HepG2 (cell line): ENCODE data around the gene LRATD1. TPM values are rescaled to one million over a fixed set of nuclear protein-coding genes. Genes with fewer than 3 reads are reported as not detected.
A peak's percentile ranks its signal among the peaks of the same experiment; 100 is the strongest.

Experiments
- ATAC-seq: fragments of 200-7000 bp; cut with Tn5 transposase; 3 replicates; pipeline ENCODE4 v1.9.1; 2020; ENCODE audit warnings: mild to moderate bottlenecking, moderate library complexity
- BruUV-seq: library from RNA; stranded (reverse); fragments of 400-500 nt; replicated peaks from 2 replicates; lab custom pipeline; 2021; lab: Mats Ljungman, UMichigan
- CTCF ChIA-PET: fragments of 300-600 bp; formaldehyde crosslinking; extraction: SDS; loops from one replicate; lab custom pipeline; 2021; ENCODE audit warnings: low total read pairs, inconsistent platforms, low intra/inter-chr PET ratio; lab: Yijun Ruan, JAX
- POLR2A ChIA-PET: fragments of 350-600 bp; sonication (Branson Sonifier 250); formaldehyde crosslinking; loops from one replicate; lab custom pipeline; 2020; ENCODE audit warnings: antibody characterized with exemption, inconsistent platforms; lab: Yijun Ruan, JAX
- DNase-seq: peaks from one replicate; pipeline ENCODE4 v3.0.0-alpha.2; 2015; ENCODE audit warnings: low spot score
- FAIRE-seq: peaks from 3 replicates; lab custom pipeline; 2011; peaks lifted over from hg19 to GRCh38; lab: Jason Lieb, UNC
- H2AFZ ChIP-seq: one replicate; pipeline ENCODE4 v1.6.1; 2011; ENCODE audit warnings: low read length, inconsistent platforms
- H3K27ac ChIP-seq: fragments of 300-600 bp; 3 replicates; pipeline ENCODE4 v1.8.0; 2011; ENCODE audit warnings: mixed run types, mild to moderate bottlenecking, mixed read lengths, low read length, inconsistent platforms; ENCODE audit not compliant: insufficient read depth; ENCODE audit errors: extremely low read length
- H3K27me3 ChIP-seq, 2 experiments: fragments of 200-600 bp in 1 of 2; 2 replicates in 1 of 2; 3 replicates in 1 of 2; pipeline versions ENCODE4 v1.6.0 to v1.8.0; 2011; ENCODE audit warnings: low read length in 2 of 2, mild to moderate bottlenecking in 2 of 2, moderate library complexity in 2 of 2, inconsistent platforms in 1 of 2; ENCODE audit not compliant: insufficient read depth in 2 of 2, control insufficient read depth in 1 of 2
- H3K36me3 ChIP-seq, 2 experiments: fragments of 200-600 bp in 1 of 2; replicated peaks in 1 of 2; 2 replicates in 1 of 2; 3 replicates in 1 of 2; pipeline versions ENCODE4 v1.5.1 to v1.8.0; 2011; ENCODE audit warnings: low read length in 2 of 2, inconsistent platforms in 1 of 2; ENCODE audit not compliant: insufficient read depth in 2 of 2, control insufficient read depth in 1 of 2
- H3K4me1 ChIP-seq: 2 replicates; pipeline ENCODE4 v1.5.1; 2012; ENCODE audit warnings: low read length, inconsistent platforms; ENCODE audit not compliant: insufficient read depth
- H3K4me2 ChIP-seq: 2 replicates; pipeline ENCODE4 v1.6.0; 2011; ENCODE audit warnings: low read depth, low read length, inconsistent platforms
- H3K4me3 ChIP-seq, 3 experiments: fragments of 200-600 bp in 1 of 3; sonication (generic), shearing (Covaris generic) in 1 of 3; replicated peaks in 1 of 3; 2 replicates each; pipeline ENCODE4 v1.5.1; 2011 to 2016; ENCODE audit warnings: low read length in 3 of 3, inconsistent platforms in 2 of 3, low read depth in 2 of 3, mild to moderate bottlenecking in 2 of 3, control low read depth in 1 of 3, mixed read lengths in 1 of 3; ENCODE audit not compliant: insufficient read depth in 1 of 3
- H3K79me2 ChIP-seq: one replicate; pipeline ENCODE4 v1.6.1; 2011; ENCODE audit warnings: low read length, inconsistent platforms; ENCODE audit not compliant: insufficient read depth
- H3K9ac ChIP-seq: 2 replicates; pipeline ENCODE4 v1.6.0; 2011; ENCODE audit warnings: mild to moderate bottlenecking, low read depth, low read length, inconsistent platforms; ENCODE audit not compliant: insufficient read depth
- H3K9me3 ChIP-seq: 2 replicates; pipeline ENCODE4 v1.5.1; 2012; ENCODE audit warnings: mild to moderate bottlenecking, low read length
- H4K20me1 ChIP-seq: 2 replicates; pipeline ENCODE4 v1.6.0; 2011; ENCODE audit warnings: inconsistent platforms, mild to moderate bottlenecking, low read length, moderate library complexity; ENCODE audit not compliant: insufficient read depth
- ARNT ChIP-seq: fragments of 450-650 bp; IDR thresholded peaks from 2 replicates; pipeline ENCODE4 v1.6.1; 2017
- CEBPG ChIP-seq: IDR thresholded peaks from 2 replicates; pipeline ENCODE4 v1.6.1; 2016
- CSRNP1 ChIP-seq: sonication (generic); formaldehyde crosslinking; IDR thresholded peaks from 2 replicates; pipeline ENCODE4 v1.8.1; 2023; ENCODE audit warnings: mild to moderate bottlenecking, missing genetic modification reagents
- CTCF ChIP-seq: sonication (generic); formaldehyde crosslinking; IDR thresholded peaks from 2 replicates; pipeline ENCODE4 v1.5.0; 2020; ENCODE audit warnings: mild to moderate bottlenecking, missing genetic modification reagents, moderate library complexity
- GABPB1 ChIP-seq: IDR thresholded peaks from 2 replicates; pipeline ENCODE4 v1.6.1; 2016; ENCODE audit warnings: mild to moderate bottlenecking, missing genetic modification reagents, moderate library complexity, missing compliant biosample characterization
- HNRNPLL ChIP-seq: fragments of 200-400 bp; formaldehyde crosslinking; IDR thresholded peaks from 2 replicates; pipeline ENCODE4 v1.6.1; 2017; ENCODE audit warnings: mild to moderate bottlenecking, low read depth, low read length; ENCODE audit not compliant: poor library complexity, severe bottlenecking
- KDM2A ChIP-seq: sonication (generic); formaldehyde crosslinking; IDR thresholded peaks from 2 replicates; pipeline ENCODE4 v1.4.0; 2020; ENCODE audit warnings: low read depth, missing genetic modification reagents, borderline replicate concordance
- MAX ChIP-seq: IDR thresholded peaks from 2 replicates; pipeline ENCODE4 v1.6.1; 2012; ENCODE audit warnings: inconsistent platforms
- MXD4 ChIP-seq: IDR thresholded peaks from 2 replicates; pipeline ENCODE4 v1.6.1; 2016; ENCODE audit warnings: mild to moderate bottlenecking, missing biosample characterization, missing genetic modification reagents
- POGK ChIP-seq: sonication (generic); formaldehyde crosslinking; conservative IDR thresholded peaks from 2 replicates; pipeline ENCODE4 v1.8.0; 2022; ENCODE audit warnings: mild to moderate bottlenecking, moderate library complexity, missing genetic modification reagents
- RAD21 ChIP-seq: fragments of 450-650 bp; formaldehyde crosslinking; IDR thresholded peaks from 2 replicates; pipeline ENCODE4 v1.5.0; 2020; ENCODE audit warnings: mild to moderate bottlenecking
- SP2 ChIP-seq: sonication (generic); formaldehyde crosslinking; IDR thresholded peaks from 2 replicates; pipeline ENCODE4 v1.5.1; 2020; ENCODE audit warnings: mild to moderate bottlenecking, missing genetic modification reagents
- SRY ChIP-seq: sonication (generic); formaldehyde crosslinking; IDR thresholded peaks from 2 replicates; pipeline ENCODE4 v1.8.0; 2022; ENCODE audit warnings: mild to moderate bottlenecking, missing genetic modification reagents
- STAG1 ChIP-seq: sonication (generic); formaldehyde crosslinking; IDR thresholded peaks from 2 replicates; pipeline ENCODE4 v1.4.0; 2020; ENCODE audit warnings: missing genetic modification reagents
- ZBTB7A ChIP-seq: sonication (generic); formaldehyde crosslinking; IDR thresholded peaks from 2 replicates; pipeline ENCODE4 v1.8.0; 2022; ENCODE audit warnings: mild to moderate bottlenecking, missing genetic modification reagents
- ZNF563 ChIP-seq: sonication (generic); formaldehyde crosslinking; IDR thresholded peaks from 2 replicates; pipeline ENCODE4 v1.8.0; 2022; ENCODE audit warnings: mild to moderate bottlenecking, moderate library complexity, missing genetic modification reagents
- ZNF777 ChIP-seq: sonication (generic); formaldehyde crosslinking; IDR thresholded peaks from 2 replicates; pipeline ENCODE4 v1.4.0; 2020; ENCODE audit warnings: missing genetic modification reagents
- WGBS: methylation state at CpG from one replicate; pipeline ENCODE4 v1.1.6; 2017; ENCODE audit warnings: low lambda C conversion rate; 5-methylcytosine and 5-hydroxymethylcytosine counted together
- in situ Hi-C: cut with HindIII; loops from 2 replicates; pipeline ENCODE4 v1.10.0; 2017; ENCODE audit warnings: low pct_unique_long_range_greater_than_20kb; ENCODE audit not compliant: extremely low pct_ligation_motif_present
- intact Hi-C: fragments of 100-400 bp; cut with micrococcal nuclease; formaldehyde crosslinking; loops from one replicate; pipeline ENCODE4 v1.10.0; 2022; ENCODE audit not compliant: unreplicated experiment
- polyA plus RNA-seq, 8 experiments: library from polyadenylated mRNA; depleted of rRNA in 3 of 8; stranded (reverse) in 7 of 8; unstranded in 1 of 8; fragments of >200 nt; fragmentation: Illumina TruSeq in 4 of 8; extraction: Trizol in 4 of 8; gene quantifications; 2 replicates each; pipeline versions ENCODE4 v1.2.1 to v1.2.3, GENCODE V29; 2011 to 2016; ENCODE audit warnings: low read depth in 4 of 8, missing spikeins in 1 of 8, mixed read lengths in 1 of 8; ENCODE audit not compliant: insufficient read depth in 1 of 8
- total RNA-seq, 5 experiments: library from RNA; depleted of rRNA; stranded (reverse); fragments of >200 nt; fragmentation: Illumina TruSeq; extraction: Trizol; gene quantifications; 2 replicates each; pipeline ENCODE4 v1.2.3, GENCODE V29; 2016; ENCODE audit warnings: low read depth in 1 of 5

LRATD1 gene
- total and polyA plus RNA-seq, 2 of the 13 experiments (the other 11 are each of a cell fraction or from before 2014, with no cell fraction given): 0.07 TPM; not detected in 1

- no peak overlapping the region for H3K9ac ChIP-seq
- POLR2A ChIA-PET: no interaction called here
- TF ChIP-seq ZBTB7A (CRISPR knock-in tag) (no peak), MAX (0 out of 2 replicates have a peak, but pooled peaks have one; percentile 23), KDM2A (CRISPR knock-in tag) (peak; percentile 23; the same call in 1 of the 2 replicates), CEBPG (CRISPR knock-in tag) (no peak), CSRNP1 (CRISPR knock-in tag) (peak; percentile 32; the same call in 1 of the 2 replicates), RAD21 (CRISPR knock-in tag) (0 out of 2 replicates have a peak, but pooled peaks have one; percentile 22), ZNF563 (CRISPR knock-in tag) (0 out of 2 replicates have a peak, but pooled peaks have one; percentile 24), SRY (no peak), GABPB1 (CRISPR knock-in tag) (peak; percentile 18; the same call in 1 of the 2 replicates), ZNF777 (peak; percentile 53; the same call in 1 of the 2 replicates), STAG1 (peak; percentile 47), ARNT (no peak), POGK (0 out of 2 replicates have a peak, but pooled peaks have one; percentile 35), SP2 (CRISPR knock-in tag) (0 out of 2 replicates have a peak, but pooled peaks have one; percentile 19), CTCF (CRISPR knock-in tag) (peak; percentile 72), HNRNPLL (peak; percentile 64), MXD4 (CRISPR knock-in tag) (no peak)
These were observed 2.2 kb downstream of the LRATD1 start for GRCh38 chr2:14634489-14635390.

More at GRCh38 chr2:14634489-14635390, 2.2 kb downstream of the LRATD1 start:
- Histone ChIP-seq H3K9me3 (no peaks in the 10 kb centered on the region), H3K27ac (no peak overlapping the region), H3K4me1 (peaks cover 16% of the 10 kb centered on the region), H2AFZ (no peak overlapping the region), H4K20me1 (no peaks in the 10 kb centered on the region), H3K36me3 (no peaks in the 10 kb centered on the region), H3K4me3 (peak overlapping the region in 1 of 3 experiments; percentile 1; a peak in 1 of 6 replicates), H3K4me2 (peak overlapping the region; percentile 35), H3K27me3 (peaks cover 13 to 41% of the 10 kb centered on the region in 2 experiments), H3K79me2 (no peaks in the 10 kb centered on the region)
- no peak for FAIRE-seq
- intact Hi-C loops (loop anchor here (10.0 kb wide), 1 partner anchor 270 kb away; no protein-coding TSS in a partner anchor), in situ Hi-C loops (loop anchor here (25.0 kb wide), 1 partner anchor 953 kb away; the partner anchor contains the start of gene DDX1)
- ATAC-seq: peak; percentile 74
- peak; percentile 11 for DNase-seq
- no TSS peak for BruUV-seq
- 60% methylated on average over 32 of the region's 81 CpGs for WGBS
- CTCF ChIA-PET: no interaction called here
